H1 (cell line): ENCODE measurements around the gene GFM1. TPM values are rescaled to one million over a fixed set of nuclear protein-coding genes. Genes with fewer than 3 reads are reported as not detected.

Experiments used
- CTCF ChIA-PET: fragments of 300-600 bp; sonication (Branson Sonifier 250); formaldehyde crosslinking; loops from one replicate; lab custom pipeline; 2021; ENCODE audit not compliant: partially characterized antibody; lab: Charles Lee
- POLR2A ChIA-PET: fragments of 300-600 bp; sonication (Branson Sonifier 250); formaldehyde crosslinking; loops from one replicate; lab custom pipeline; 2021; ENCODE audit warnings: inconsistent platforms; ENCODE audit not compliant: partially characterized antibody; lab: Charles Lee
- DNase-seq, 2 experiments: peaks; one replicate each; pipeline versions ENCODE4 v3.0.0 to v3.0.0-alpha.2; 2010 to 2022; ENCODE audit warnings: low spot score in 2 of 2, low read depth in 1 of 2, mixed read lengths in 1 of 2
- FAIRE-seq: peaks from 2 replicates; lab custom pipeline; 2011; peaks lifted over from hg19 to GRCh38; lab: Jason Lieb, UNC
- H2AFZ ChIP-seq: 2 replicates; pipeline ENCODE4 v1.8.1; 2012; ENCODE audit warnings: low read length, inconsistent platforms
- H2AK5ac ChIP-seq: 2 replicates; pipeline ENCODE4 v1.6.1; 2013; ENCODE audit warnings: low read depth, low read length
- H2BK120ac ChIP-seq: replicated peaks from 2 replicates; pipeline ENCODE3; 2013; ENCODE audit warnings: low read depth, low read length, inconsistent platforms
- H2BK12ac ChIP-seq: 2 replicates; pipeline ENCODE4 v1.6.1; 2013; ENCODE audit warnings: low read depth, low read length
- H2BK15ac ChIP-seq: 2 replicates; pipeline ENCODE4 v1.6.1; 2013; ENCODE audit warnings: low read length
- H2BK20ac ChIP-seq: 2 replicates; pipeline ENCODE4 v1.6.1; 2013; ENCODE audit warnings: low read length
- H2BK5ac ChIP-seq: 2 replicates; pipeline ENCODE4 v1.6.1; 2013; ENCODE audit warnings: low read depth, low read length
- H3K14ac ChIP-seq: 2 replicates; pipeline ENCODE4 v1.6.1; 2013; ENCODE audit warnings: inconsistent platforms; ENCODE audit not compliant: insufficient read length
- H3K18ac ChIP-seq: 2 replicates; pipeline ENCODE4 v1.6.1; 2013; ENCODE audit warnings: low read length; ENCODE audit errors: extremely low read depth
- H3K23ac ChIP-seq: 2 replicates; pipeline ENCODE4 v1.6.1; 2013; ENCODE audit warnings: inconsistent platforms; ENCODE audit not compliant: insufficient read length
- H3K23me2 ChIP-seq: 2 replicates; pipeline ENCODE4 v1.6.1; 2013; ENCODE audit warnings: low read depth, low read length
- H3K27ac ChIP-seq: 2 replicates; pipeline ENCODE4 v1.6.1; 2011; ENCODE audit warnings: low read depth, low read length, inconsistent platforms
- H3K27me3 ChIP-seq, 4 experiments: replicated peaks in 1 of 4; 1 replicate in 1 of 4; 2 replicates in 3 of 4; pipeline versions ENCODE4 v1.6.1 to v1.8.1; 2011 to 2013; ENCODE audit warnings: low read length in 3 of 4, mild to moderate bottlenecking in 3 of 4, inconsistent platforms in 2 of 4, mixed read lengths in 2 of 4, moderate library complexity in 1 of 4; ENCODE audit not compliant: control insufficient read depth in 3 of 4, insufficient read depth in 3 of 4; ENCODE audit errors: extremely low read depth in 1 of 4
- H3K36me3 ChIP-seq, 4 experiments: 2 replicates each; pipeline versions ENCODE4 v1.6.1 to v1.8.1; 2011 to 2013; ENCODE audit warnings: mild to moderate bottlenecking in 4 of 4, low read length in 3 of 4, moderate library complexity in 2 of 4, control low read depth in 1 of 4, inconsistent platforms in 1 of 4; ENCODE audit not compliant: insufficient read depth in 4 of 4, control insufficient read depth in 2 of 4
- H3K4ac ChIP-seq: replicated peaks from 2 replicates; pipeline ENCODE3; 2013; ENCODE audit warnings: low read length, low read depth, mixed read lengths, inconsistent platforms; ENCODE audit not compliant: insufficient read length
- H3K4me1 ChIP-seq, 4 experiments: replicated peaks in 1 of 4; 1 replicate in 1 of 4; 2 replicates in 3 of 4; pipeline versions ENCODE4 v1.6.1 to v1.8.1; 2011 to 2013; ENCODE audit warnings: low read length in 3 of 4, inconsistent platforms in 2 of 4, mixed read lengths in 1 of 4; ENCODE audit not compliant: insufficient read depth in 4 of 4, control insufficient read depth in 3 of 4
- H3K4me2 ChIP-seq, 2 experiments: 2 replicates each; pipeline versions ENCODE4 v1.6.1 to v1.8.1; 2011 to 2013; ENCODE audit warnings: low read depth in 2 of 2, low read length in 2 of 2, control low read depth in 1 of 2, inconsistent platforms in 1 of 2, mild to moderate bottlenecking in 1 of 2; ENCODE audit not compliant: insufficient read depth in 1 of 2
- H3K4me3 ChIP-seq, 4 experiments: fragments of 200-600, 300-600 bp in 1 of 4; sonication (generic), shearing (Covaris generic), sonication (Bioruptor Twin) in 1 of 4; 2 replicates each; pipeline versions ENCODE4 v1.5.1 to v1.8.1; 2011 to 2016; ENCODE audit warnings: low read length in 4 of 4, low read depth in 3 of 4, control low read depth in 2 of 4, inconsistent platforms in 2 of 4, mild to moderate bottlenecking in 2 of 4, mixed read lengths in 1 of 4, moderate library complexity in 1 of 4; ENCODE audit not compliant: insufficient read depth in 2 of 4; ENCODE audit errors: extremely low read depth in 1 of 4
- H3K56ac ChIP-seq: replicated peaks from 2 replicates; pipeline ENCODE3; 2013; ENCODE audit warnings: low read depth, mild to moderate bottlenecking, mixed read lengths, low read length, inconsistent platforms; ENCODE audit not compliant: insufficient read length
- H3K79me1 ChIP-seq: 2 replicates; pipeline ENCODE4 v1.6.1; 2013; ENCODE audit warnings: low read depth, low read length, control low read depth
- H3K79me2 ChIP-seq, 2 experiments: 2 replicates each; pipeline versions ENCODE4 v1.6.1 to v1.8.1; 2012 to 2013; ENCODE audit warnings: low read length in 2 of 2, mild to moderate bottlenecking in 2 of 2, inconsistent platforms in 1 of 2; ENCODE audit not compliant: insufficient read depth in 2 of 2, control insufficient read depth in 1 of 2
- H3K9ac ChIP-seq, 4 experiments: replicated peaks in 1 of 4; 1 replicate in 1 of 4; 2 replicates in 3 of 4; pipeline versions ENCODE4 v1.6.1 to v1.8.1; 2011 to 2013; ENCODE audit warnings: low read depth in 3 of 4, low read length in 3 of 4, control low read depth in 2 of 4, mild to moderate bottlenecking in 2 of 4, moderate library complexity in 2 of 4, inconsistent platforms in 1 of 4; ENCODE audit errors: extremely low read depth in 1 of 4
- H3K9me3 ChIP-seq, 2 experiments: 2 replicates each; pipeline versions ENCODE4 v1.6.1 to v1.8.1; 2012 to 2013; ENCODE audit warnings: mild to moderate bottlenecking in 2 of 2, moderate library complexity in 2 of 2, control low read depth in 1 of 2, inconsistent platforms in 1 of 2, low read depth in 1 of 2, low read length in 1 of 2, mixed read lengths in 1 of 2; ENCODE audit not compliant: insufficient read depth in 2 of 2
- H4K20me1 ChIP-seq, 2 experiments: replicated peaks in 1 of 2; 2 replicates each; pipeline versions ENCODE3 to v1.8.1; 2011 to 2013; ENCODE audit warnings: inconsistent platforms in 2 of 2, low read length in 2 of 2, mild to moderate bottlenecking in 1 of 2; ENCODE audit not compliant: insufficient read depth in 2 of 2, control insufficient read depth in 1 of 2
- H4K5ac ChIP-seq: 2 replicates; pipeline ENCODE4 v1.6.1; 2013; ENCODE audit warnings: low read length, low read depth, mixed read lengths, inconsistent platforms; ENCODE audit not compliant: insufficient read length
- H4K8ac ChIP-seq: 2 replicates; pipeline ENCODE4 v1.8.0; 2013; ENCODE audit warnings: mild to moderate bottlenecking, moderate library complexity, low read length, inconsistent platforms; ENCODE audit not compliant: insufficient read depth; ENCODE audit errors: extremely low read depth
- H4K91ac ChIP-seq: replicated peaks from 2 replicates; pipeline ENCODE3; 2013; ENCODE audit warnings: low read length, mixed read lengths, inconsistent platforms; ENCODE audit not compliant: insufficient read length
- BACH1 ChIP-seq: IDR thresholded peaks from 2 replicates; pipeline ENCODE4 v1.6.1; 2012; ENCODE audit warnings: low read length, improper control_type of control experiment
- BRCA1 ChIP-seq: IDR thresholded peaks from 2 replicates; pipeline ENCODE4 v1.6.1; 2012; ENCODE audit warnings: low read depth, low read length, improper control_type of control experiment
- CREB1 ChIP-seq: IDR thresholded peaks from 2 replicates; pipeline ENCODE4 v1.6.1; 2012; ENCODE audit warnings: inconsistent platforms
- EP300 ChIP-seq, 2 experiments: IDR thresholded peaks; 1 replicate in 1 of 2; 2 replicates in 1 of 2; pipeline ENCODE4 v1.6.1; 2011 to 2012; ENCODE audit warnings: low read depth in 2 of 2, low read length in 2 of 2, mild to moderate bottlenecking in 2 of 2, borderline replicate concordance in 1 of 2, inconsistent platforms in 1 of 2, moderate library complexity in 1 of 2
- SAP30 ChIP-seq: fragments of 300-600 bp; sonication (generic); IDR thresholded peaks from 2 replicates; pipeline ENCODE4 v1.7.1; 2012; ENCODE audit warnings: low read length, moderate library complexity, mild to moderate bottlenecking, inconsistent platforms; ENCODE audit not compliant: insufficient read depth, insufficient replicate concordance
- SIX5 ChIP-seq: IDR thresholded peaks from 2 replicates; pipeline ENCODE4 v1.6.1; 2011; ENCODE audit warnings: mild to moderate bottlenecking, low read depth, low read length
- SRF ChIP-seq: IDR thresholded peaks from 2 replicates; pipeline ENCODE4 v1.6.1; 2011; ENCODE audit warnings: mild to moderate bottlenecking, low read depth, low read length, moderate library complexity
- WGBS, 2 experiments: shearing (Covaris generic) in 1 of 2; methylation state at CpG; one replicate each; pipeline versions ENCODE4 v1.1.6 to v1.1.7; 2013 to 2015; ENCODE audit warnings: low lambda C conversion rate in 2 of 2, mixed read lengths in 2 of 2, inconsistent platforms in 1 of 2, low coverage in 1 of 2, missing lambda C conversion rate in 1 of 2; ENCODE audit not compliant: insufficient replicate concordance in 2 of 2, insufficient coverage in 1 of 2, insufficient read length in 1 of 2; ENCODE audit errors: extremely low coverage in 1 of 2, missing lambda C conversion rate in 1 of 2; 5-methylcytosine and 5-hydroxymethylcytosine counted together
- polyA plus RNA-seq, 7 experiments: library from polyadenylated mRNA; depleted of rRNA in 3 of 7; stranded (reverse) in 5 of 7; unstranded in 2 of 7; fragments of >200 nt in 5 of 7; fragments of 200-250 nt in 2 of 7; gene quantifications; 1 replicate in 5 of 7; 2 replicates in 1 of 7; 4 replicates in 1 of 7; pipeline versions ENCODE4 v1.2.1 to v1.2.3, GENCODE V29; 2011 to 2013; ENCODE audit warnings: missing spikeins in 2 of 7, mixed read lengths in 2 of 7
- total RNA-seq: library from RNA; stranded (reverse); fragmentation: NEBNext Ultra II Directional; extraction: Animal tissue kit (Norgen Biotek cat#: 25700); gene quantifications from 2 replicates; pipeline ENCODE4 v1.2.1, GENCODE V29; 2021
- TF ChIP-seq, protein P1 (sequence below): IDR thresholded peaks from 2 replicates; pipeline ENCODE4 v1.6.1; 2012; ENCODE audit warnings: inconsistent platforms

GFM1 gene
- total and polyA plus RNA-seq, 2 of the 8 experiments (the other 6 are each of a cell fraction or from before 2014, with no cell fraction given): 10.9 to 45.3 TPM

DNA sequence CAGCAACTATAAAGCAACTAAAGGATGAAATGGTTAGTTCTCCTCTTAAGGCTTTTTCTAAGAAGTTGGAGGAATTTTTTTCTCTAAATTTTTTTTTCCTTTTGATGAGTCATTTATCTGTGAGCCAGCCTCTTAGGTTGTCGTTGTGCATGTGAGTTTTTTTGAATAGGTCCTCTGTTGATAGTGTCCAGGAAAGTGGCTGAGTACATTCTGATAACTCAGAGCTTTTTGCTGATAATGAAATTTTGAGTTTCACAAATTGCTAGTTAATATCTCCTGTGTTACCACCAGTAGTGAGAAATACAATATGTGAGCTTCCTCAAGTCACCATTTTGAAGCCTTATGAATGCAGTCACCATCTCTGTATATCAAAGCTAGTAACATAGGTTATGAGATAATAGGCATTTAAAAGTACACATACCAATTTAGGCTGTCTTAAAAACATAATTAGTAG lies 35.2 kb downstream of the GFM1 start:
- H4K20me1 ChIP-seq: no peaks in the 10 kb centered on the region
- POLR2A ChIA-PET: no interaction called here
- no peak overlapping the region for H2BK15ac ChIP-seq
- CTCF ChIA-PET: interaction anchor here (1.0 to 1.8 kb wide), 8 partner anchors 8 to 110 kb away, joined by 3 to 4 read pairs (median 3); partner anchors contain the start of gene GFM1
- peaks cover 0 to 4% (median 0%) of the 10 kb centered on the region in 4 experiments; a peak in 2 of 8 replicates for H3K36me3 ChIP-seq
- 80% methylated on average over 1 of the region's 1 CpG; no CpG with 5 or more reads in 1 of the 2 experiments for WGBS, 2 experiments
- H4K5ac ChIP-seq: no peak overlapping the region
- no peak overlapping the region for H4K8ac ChIP-seq
- no peak overlapping the region for H3K14ac ChIP-seq
- no peak overlapping the region for H3K4me2 ChIP-seq
- TF ChIP-seq CREB1 (no peak), BRCA1 (no peak), EP300 (IDR thresholded peaks at IDR 0.05; ENCODE audit: borderline replicate concordance in 1 of 2, low read depth in 2 of 2, low read length in 2 of 2) (no peak), SRF (no peak), BACH1 (no peak), SAP30 (no peak), SIX5 (no peak)
- TF ChIP-seq, protein P1, sequence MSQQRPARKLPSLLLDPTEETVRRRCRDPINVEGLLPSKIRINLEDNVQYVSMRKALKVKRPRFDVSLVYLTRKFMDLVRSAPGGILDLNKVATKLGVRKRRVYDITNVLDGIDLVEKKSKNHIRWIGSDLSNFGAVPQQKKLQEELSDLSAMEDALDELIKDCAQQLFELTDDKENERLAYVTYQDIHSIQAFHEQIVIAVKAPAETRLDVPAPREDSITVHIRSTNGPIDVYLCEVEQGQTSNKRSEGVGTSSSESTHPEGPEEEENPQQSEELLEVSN: no peak
- H3K23ac ChIP-seq: no peak overlapping the region
- H2BK120ac ChIP-seq: no peak overlapping the region
- no peak overlapping the region for H3K27ac ChIP-seq
- no peak overlapping the region for H3K9ac ChIP-seq
- no peaks in the 10 kb centered on the region for H3K27me3 ChIP-seq
- H3K18ac ChIP-seq: no peak overlapping the region
- no peak overlapping the region for H2BK20ac ChIP-seq
- no peak overlapping the region for H2AFZ ChIP-seq
- no peaks in the 10 kb centered on the region for H3K79me2 ChIP-seq
- H3K23me2 ChIP-seq: no peaks in the 10 kb centered on the region
- H3K9me3 ChIP-seq: no peaks in the 10 kb centered on the region
- no peak overlapping the region for H2BK12ac ChIP-seq
- no peak overlapping the region for H3K4me3 ChIP-seq
- DNase-seq: no peak
- FAIRE-seq: no peak
- no peaks in the 10 kb centered on the region for H3K4me1 ChIP-seq
- no peak overlapping the region for H4K91ac ChIP-seq
- H2BK5ac ChIP-seq: no peak overlapping the region
- H3K79me1 ChIP-seq: no peaks in the 10 kb centered on the region
- no peak overlapping the region for H3K56ac ChIP-seq
- H3K4ac ChIP-seq: no peak overlapping the region
- no peak overlapping the region for H2AK5ac ChIP-seq
